ENCODE measurements around the gene HNRNPAB.

The HNRNPAB gene

DNA sequence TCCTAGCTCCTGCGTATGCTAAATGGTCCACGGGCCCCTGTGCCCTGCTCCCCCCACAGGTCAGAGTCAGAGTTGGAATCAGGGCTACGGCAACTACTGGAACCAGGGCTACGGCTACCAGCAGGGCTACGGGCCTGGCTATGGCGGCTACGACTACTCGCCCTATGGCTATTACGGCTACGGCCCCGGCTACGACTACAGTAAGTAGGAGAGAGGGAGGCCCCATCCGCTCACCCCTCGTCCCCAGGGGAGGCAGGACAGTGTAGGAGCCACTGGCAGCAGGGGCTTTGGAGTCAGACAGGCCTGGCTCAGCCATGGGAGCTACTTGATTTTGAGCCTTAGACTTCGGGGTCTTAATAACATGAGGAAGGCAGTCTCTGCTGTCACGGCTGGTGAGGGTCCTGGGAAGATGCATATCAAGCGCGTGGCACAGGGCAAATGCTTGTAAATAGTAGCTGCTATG, 5.8 kb downstream of the HNRNPAB start:
- Histone ChIP-seq H4K8ac (ENCODE audit: low read depth, low read length) (no peak overlapping the region), H3K79me2 (ENCODE audit: control insufficient read depth, insufficient read depth, low read length, poor library complexity) (peaks cover 15% of the 10 kb centered on the region), H3K36me3 (ENCODE audit: control insufficient read depth in 1 of 2, insufficient read depth in 2 of 2, low read length in 2 of 2) (peaks cover 77 to 87% of the 10 kb centered on the region in 2 experiments), H4K91ac (ENCODE audit: low read depth, low read length) (no peak overlapping the region), H4K12ac (ENCODE audit: low read depth, low read length) (no peak overlapping the region), H3K4me3 (ENCODE audit: low read depth, low read length) (no peak overlapping the region), H3K79me1 (ENCODE audit: low read length) (peaks cover under 1% of the 10 kb centered on the region), H3K27ac (ENCODE audit: low read depth, low read length) (no peak overlapping the region), H2AK5ac (ENCODE audit: low read length) (no peak overlapping the region), H3K4me1 (ENCODE audit: control insufficient read depth in 1 of 2, insufficient read depth in 2 of 2, low read length in 2 of 2) (peaks cover 0 to 16% of the 10 kb centered on the region in 2 experiments), H3K4ac (ENCODE audit: low read depth, low read length) (no peak overlapping the region), H2BK120ac (ENCODE audit: insufficient read depth, low read length, poor library complexity) (no peak overlapping the region), H3K14ac (ENCODE audit: low read length) (no peak overlapping the region), H2BK12ac (ENCODE audit: low read length) (no peak overlapping the region), H3K4me2 (ENCODE audit: low read length) (no peak overlapping the region), H2BK5ac (ENCODE audit: low read depth, low read length, poor library complexity) (no peak overlapping the region), H3K9me3 (ENCODE audit: insufficient read depth, low read depth, low read length) (no peaks in the 10 kb centered on the region), H3K27me3 (ENCODE audit: insufficient read depth, low read length) (no peaks in the 10 kb centered on the region), H3K18ac (ENCODE audit: low read length) (no peak overlapping the region), H3K23ac (ENCODE audit: low read length) (no peak overlapping the region), H3K9ac (ENCODE audit: low read length) (no peak overlapping the region), H2AFZ (ENCODE audit: insufficient read depth, low read length, poor library complexity) (no peak overlapping the region)
- DNase-seq: no peak
- WGBS (ENCODE audit: extremely low coverage, insufficient coverage, insufficient read length): no CpG with 5 or more reads among the region's 18 CpGs

DNA sequence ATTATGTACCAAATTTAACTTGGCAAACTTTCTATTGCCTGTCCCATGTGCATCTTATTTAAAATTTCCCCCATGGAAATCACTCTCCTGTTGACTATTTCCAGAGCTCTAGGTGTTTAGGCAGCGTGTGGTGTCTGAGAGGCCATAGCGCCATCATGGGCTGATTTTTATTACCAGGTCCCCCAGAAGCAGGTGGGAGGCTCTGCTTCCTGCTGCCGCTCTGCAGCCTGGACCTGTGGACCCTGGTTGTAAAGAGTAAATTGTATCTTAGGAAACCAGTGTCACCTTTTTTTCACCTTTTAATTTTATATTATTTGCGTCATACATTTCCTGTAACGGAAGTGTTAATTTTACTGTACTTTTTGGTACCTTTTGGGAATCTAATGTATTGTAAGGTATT, 6.4 kb downstream of the HNRNPAB start:
- Histone ChIP-seq H4K91ac (ENCODE audit: low read depth, low read length) (no peak overlapping the region), H3K4me2 (ENCODE audit: low read length) (no peak overlapping the region), H3K14ac (ENCODE audit: low read length) (no peak overlapping the region), H2BK12ac (ENCODE audit: low read length) (no peak overlapping the region), H2AFZ (ENCODE audit: insufficient read depth, low read length, poor library complexity) (no peak overlapping the region), H3K79me2 (ENCODE audit: control insufficient read depth, insufficient read depth, low read length, poor library complexity) (peaks cover 10% of the 10 kb centered on the region), H3K27ac (ENCODE audit: low read depth, low read length) (no peak overlapping the region), H3K9me3 (ENCODE audit: insufficient read depth, low read depth, low read length) (no peaks in the 10 kb centered on the region), H3K4me3 (ENCODE audit: low read depth, low read length) (no peak overlapping the region), H2BK5ac (ENCODE audit: low read depth, low read length, poor library complexity) (no peak overlapping the region), H2AK5ac (ENCODE audit: low read length) (no peak overlapping the region), H4K8ac (ENCODE audit: low read depth, low read length) (no peak overlapping the region), H3K18ac (ENCODE audit: low read length) (no peak overlapping the region), H3K4ac (ENCODE audit: low read depth, low read length) (no peak overlapping the region), H4K12ac (ENCODE audit: low read depth, low read length) (no peak overlapping the region), H3K23ac (ENCODE audit: low read length) (no peak overlapping the region), H3K9ac (ENCODE audit: low read length) (no peak overlapping the region), H3K79me1 (ENCODE audit: low read length) (no peaks in the 10 kb centered on the region), H2BK120ac (ENCODE audit: insufficient read depth, low read length, poor library complexity) (no peak overlapping the region), H3K4me1 (ENCODE audit: control insufficient read depth in 1 of 2, insufficient read depth in 2 of 2, low read length in 2 of 2) (peaks cover 0 to 16% of the 10 kb centered on the region in 2 experiments), H3K36me3 (ENCODE audit: control insufficient read depth in 1 of 2, insufficient read depth in 2 of 2, low read length in 2 of 2) (peaks cover 83 to 93% of the 10 kb centered on the region in 2 experiments), H3K27me3 (ENCODE audit: insufficient read depth, low read length) (no peaks in the 10 kb centered on the region)
- no peak for DNase-seq
- WGBS (ENCODE audit: extremely low coverage, insufficient coverage, insufficient read length): no CpG with 5 or more reads among the region's 5 CpGs

GRCh38 chr5:178211095-178212048, 7.0 kb downstream of the HNRNPAB start:
- Histone ChIP-seq H4K91ac (ENCODE audit: low read depth, low read length) (no peak overlapping the region), H3K18ac (ENCODE audit: low read length) (no peak overlapping the region), H3K27ac (ENCODE audit: low read depth, low read length) (no peak overlapping the region), H2BK5ac (ENCODE audit: low read depth, low read length, poor library complexity) (no peak overlapping the region), H3K79me1 (ENCODE audit: low read length) (no peaks in the 10 kb centered on the region), H3K79me2 (ENCODE audit: control insufficient read depth, insufficient read depth, low read length, poor library complexity) (peaks cover 5% of the 10 kb centered on the region), H2AK5ac (ENCODE audit: low read length) (no peak overlapping the region), H3K36me3 (ENCODE audit: control insufficient read depth in 1 of 2, insufficient read depth in 2 of 2, low read length in 2 of 2) (peaks cover 84 to 92% of the 10 kb centered on the region in 2 experiments), H3K4me1 (ENCODE audit: control insufficient read depth in 1 of 2, insufficient read depth in 2 of 2, low read length in 2 of 2) (peaks cover 0 to 10% of the 10 kb centered on the region in 2 experiments), H2AFZ (ENCODE audit: insufficient read depth, low read length, poor library complexity) (no peak overlapping the region), H2BK120ac (ENCODE audit: insufficient read depth, low read length, poor library complexity) (no peak overlapping the region), H3K4me2 (ENCODE audit: low read length) (no peak overlapping the region), H3K4me3 (ENCODE audit: low read depth, low read length) (no peak overlapping the region), H2BK12ac (ENCODE audit: low read length) (no peak overlapping the region), H3K4ac (ENCODE audit: low read depth, low read length) (no peak overlapping the region), H3K23ac (ENCODE audit: low read length) (no peak overlapping the region), H3K9ac (ENCODE audit: low read length) (no peak overlapping the region), H3K9me3 (ENCODE audit: insufficient read depth, low read depth, low read length) (no peaks in the 10 kb centered on the region), H3K27me3 (ENCODE audit: insufficient read depth, low read length) (no peaks in the 10 kb centered on the region), H3K14ac (ENCODE audit: low read length) (no peak overlapping the region), H4K12ac (ENCODE audit: low read depth, low read length) (no peak overlapping the region), H4K8ac (ENCODE audit: low read depth, low read length) (no peak overlapping the region)
- DNase-seq: no peak
- WGBS (ENCODE audit: extremely low coverage, insufficient coverage, insufficient read length): no CpG with 5 or more reads among the region's 8 CpGs

- Histone ChIP-seq H3K4me1 (ENCODE audit: control insufficient read depth in 1 of 2, insufficient read depth in 2 of 2, low read length in 2 of 2) (peaks cover 0 to 5% of the 10 kb centered on the region in 2 experiments), H2BK12ac (ENCODE audit: low read length) (no peak overlapping the region), H3K9me3 (ENCODE audit: insufficient read depth, low read depth, low read length) (peaks cover 1% of the 10 kb centered on the region), H3K9ac (ENCODE audit: low read length) (no peak overlapping the region), H3K4ac (ENCODE audit: low read depth, low read length) (no peak overlapping the region), H2AFZ (ENCODE audit: insufficient read depth, low read length, poor library complexity) (no peak overlapping the region), H4K12ac (ENCODE audit: low read depth, low read length) (no peak overlapping the region), H2AK5ac (ENCODE audit: low read length) (no peak overlapping the region), H3K36me3 (ENCODE audit: control insufficient read depth in 1 of 2, insufficient read depth in 2 of 2, low read length in 2 of 2) (peaks cover 79 to 90% of the 10 kb centered on the region in 2 experiments), H4K91ac (ENCODE audit: low read depth, low read length) (no peak overlapping the region), H3K27ac (ENCODE audit: low read depth, low read length) (no peak overlapping the region), H3K79me1 (ENCODE audit: low read length) (no peaks in the 10 kb centered on the region), H4K8ac (ENCODE audit: low read depth, low read length) (no peak overlapping the region), H3K4me3 (ENCODE audit: low read depth, low read length) (no peak overlapping the region), H3K4me2 (ENCODE audit: low read length) (no peak overlapping the region), H3K23ac (ENCODE audit: low read length) (no peak overlapping the region), H2BK120ac (ENCODE audit: insufficient read depth, low read length, poor library complexity) (no peak overlapping the region), H3K18ac (ENCODE audit: low read length) (no peak overlapping the region), H3K14ac (ENCODE audit: low read length) (no peak overlapping the region), H3K79me2 (ENCODE audit: control insufficient read depth, insufficient read depth, low read length, poor library complexity) (no peaks in the 10 kb centered on the region), H2BK5ac (ENCODE audit: low read depth, low read length, poor library complexity) (no peak overlapping the region), H3K27me3 (ENCODE audit: insufficient read depth, low read length) (no peaks in the 10 kb centered on the region)
- WGBS (ENCODE audit: extremely low coverage, insufficient coverage, insufficient read length): no CpG with 5 or more reads among the region's 3 CpGs
- no peak for DNase-seq
Observed at GRCh38 chr5:178212241-178213002, 8.1 kb downstream of the HNRNPAB start.
